GM21381 (cell line): ENCODE results near the gene STRN3.
A peak's percentile ranks its signal among the peaks of the same experiment; 100 is the strongest.

Experiments
- ATAC-seq: cut with Tn5 transposase; IDR thresholded peaks from one replicate; pipeline ENCODE4 v1.9.1; 2021; ENCODE audit warnings: mild to moderate bottlenecking, moderate library complexity; ENCODE audit not compliant: unreplicated experiment

Gene STRN3

DNA sequence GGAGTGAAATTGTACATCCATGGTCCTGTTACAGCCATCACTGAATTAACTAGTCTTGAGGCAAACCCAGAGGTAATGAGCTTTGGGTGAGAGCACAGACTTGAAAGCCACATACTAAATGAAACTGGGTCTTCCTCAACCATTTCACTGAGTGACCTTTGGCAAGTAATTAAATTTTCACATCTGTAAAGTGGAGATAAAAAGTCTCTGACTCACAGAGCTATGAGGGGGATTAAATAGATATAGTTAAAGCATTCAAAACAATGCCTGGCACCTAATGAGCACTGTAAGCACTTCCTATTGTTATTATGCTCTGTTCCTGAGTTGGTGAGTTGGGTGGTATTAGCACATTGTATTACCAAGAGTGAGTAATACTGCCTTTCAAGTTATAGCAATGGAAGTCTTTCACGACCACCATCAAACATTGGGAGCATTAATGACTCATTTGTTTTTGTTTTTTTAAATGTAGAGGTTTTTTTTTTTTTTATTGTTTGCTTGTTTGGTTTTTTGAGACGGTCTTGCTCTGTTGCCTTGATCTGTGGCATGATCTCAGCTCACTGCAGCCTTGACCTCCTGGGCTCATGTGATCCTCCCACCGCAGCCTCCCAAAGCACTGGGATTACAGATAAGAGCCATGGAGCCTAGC lies 12.5 kb upstream of the STRN3 start:
- ATAC-seq, result no peak

DNA sequence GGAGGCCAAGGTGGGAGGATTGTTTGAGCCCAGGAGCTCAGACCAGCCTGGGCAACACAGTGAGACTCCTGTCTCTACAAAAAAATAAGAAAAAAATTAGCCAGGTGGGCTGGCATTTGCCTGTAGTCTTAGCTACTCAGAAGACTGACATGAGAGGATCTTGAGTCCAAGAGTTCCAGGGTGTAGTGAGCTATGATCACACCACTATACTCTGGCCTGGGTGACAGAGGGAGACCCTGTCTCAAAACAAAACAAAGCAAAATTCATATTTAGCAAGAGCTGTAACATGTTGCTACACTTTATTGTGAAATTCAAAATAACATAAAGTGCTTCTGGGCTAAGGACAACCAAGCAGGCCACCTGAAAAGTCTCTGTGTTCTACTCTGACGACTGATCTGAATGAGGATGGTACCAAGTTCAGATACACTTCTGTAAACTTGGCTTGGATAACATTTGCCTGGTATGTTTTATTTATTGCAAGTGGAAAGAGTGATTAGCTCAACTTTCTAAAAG lies 11.6 kb upstream of the STRN3 start:
- ATAC-seq, result no peak

DNA sequence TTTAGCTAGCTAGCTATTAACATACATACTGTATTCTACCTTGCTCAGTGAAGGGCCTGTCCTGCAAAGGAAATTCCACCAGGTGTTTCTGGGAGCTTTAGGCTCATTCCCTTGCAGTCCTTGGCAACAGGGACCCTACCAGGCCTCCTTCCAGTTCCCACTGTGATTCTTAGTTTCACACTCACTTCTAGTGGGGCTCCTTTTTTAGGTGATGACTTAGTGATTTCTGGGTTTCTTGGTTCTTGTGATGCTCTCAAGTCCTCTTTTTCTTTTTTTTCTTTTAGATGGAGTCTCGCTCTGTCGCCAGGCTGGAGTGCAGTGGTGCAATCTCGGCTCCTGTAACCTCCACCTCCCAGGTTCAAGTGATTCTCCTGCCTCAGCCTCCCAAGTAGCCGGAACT lies 10.4 kb upstream of the STRN3 start:
- no peak for ATAC-seq

DNA sequence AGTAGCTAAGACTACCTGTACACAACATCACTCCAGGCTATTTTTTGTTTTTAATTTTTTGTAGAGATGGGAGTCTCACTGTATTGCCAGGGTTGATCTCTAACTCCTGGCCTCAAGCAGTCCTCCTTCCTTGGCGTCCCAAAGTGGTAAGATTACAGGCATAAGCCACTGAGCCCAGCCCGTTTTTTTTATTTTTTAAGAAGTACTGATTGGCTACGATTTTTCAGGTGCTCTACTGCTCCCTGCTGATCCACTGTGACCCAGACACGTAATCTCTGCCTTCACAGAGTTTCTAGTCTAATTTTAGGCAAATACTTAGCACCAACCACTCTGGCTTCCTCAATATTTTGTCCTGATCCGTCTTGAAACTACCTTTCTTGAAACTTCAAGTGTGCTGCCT lies 4.3 kb upstream of the STRN3 start:
- no peak for ATAC-seq

DNA sequence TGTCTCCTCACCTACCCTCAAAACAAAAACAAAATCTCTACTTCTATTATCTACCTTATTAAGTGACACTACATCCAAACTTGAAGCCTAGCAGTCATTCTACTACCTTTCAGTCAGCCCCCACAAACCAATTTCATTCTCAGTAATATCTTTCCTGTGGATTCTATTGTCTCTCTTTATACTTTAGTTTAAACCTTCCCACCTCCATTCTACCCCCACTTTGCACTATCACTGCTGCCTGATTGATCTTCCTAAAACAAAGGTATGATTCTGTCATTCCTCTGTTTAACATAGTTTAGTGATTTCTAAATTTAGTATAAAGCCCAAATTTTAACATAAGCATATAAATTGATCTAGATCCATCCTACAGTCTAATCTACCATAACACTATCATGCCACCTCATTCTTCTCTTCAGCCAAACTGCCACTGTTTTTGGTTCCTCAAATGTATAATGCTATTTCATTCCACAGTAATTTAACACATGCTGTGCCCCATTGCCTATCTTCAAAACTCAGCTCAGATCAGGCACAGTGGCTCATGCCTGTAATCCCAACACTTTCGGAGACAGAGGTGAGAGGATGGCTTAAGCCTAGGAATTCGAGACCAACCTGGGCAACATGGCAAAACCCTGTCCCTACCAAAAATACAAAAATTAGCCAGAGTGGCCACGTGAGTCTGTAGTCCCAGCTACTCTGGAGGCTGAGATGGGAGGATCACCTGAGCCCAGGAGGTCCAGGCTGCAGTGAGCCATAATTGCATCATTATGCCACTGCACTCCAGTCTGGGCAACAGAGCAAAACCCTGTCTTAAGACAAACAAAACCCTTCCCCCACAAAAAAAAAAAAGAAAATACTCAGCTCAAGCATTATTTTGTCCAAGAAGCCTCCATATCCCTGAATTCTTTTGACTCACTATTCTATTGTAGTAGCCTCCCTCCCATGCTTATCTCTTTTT lies 3.1 kb upstream of the STRN3 start:
- no peak for ATAC-seq

DNA sequence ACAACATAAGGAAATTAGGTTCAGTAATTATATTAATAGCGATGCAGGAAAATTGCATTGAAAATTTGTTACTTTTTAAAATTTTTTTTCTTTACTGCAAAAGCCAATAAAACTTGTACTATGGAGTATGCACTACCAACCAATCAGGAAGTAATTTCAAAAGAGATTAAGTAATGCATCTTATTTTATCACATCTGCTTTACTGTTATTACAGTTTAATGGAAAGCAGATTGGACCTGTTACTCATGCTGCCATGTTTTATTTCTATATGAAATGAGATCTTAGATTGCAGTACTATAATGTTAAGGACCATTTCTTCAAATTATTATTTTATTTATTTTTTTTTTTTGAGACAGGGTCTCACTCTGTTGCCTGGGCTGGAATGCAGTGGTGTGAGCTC lies 1.7 kb upstream of the STRN3 start:
- ATAC-seq, result no peak

DNA sequence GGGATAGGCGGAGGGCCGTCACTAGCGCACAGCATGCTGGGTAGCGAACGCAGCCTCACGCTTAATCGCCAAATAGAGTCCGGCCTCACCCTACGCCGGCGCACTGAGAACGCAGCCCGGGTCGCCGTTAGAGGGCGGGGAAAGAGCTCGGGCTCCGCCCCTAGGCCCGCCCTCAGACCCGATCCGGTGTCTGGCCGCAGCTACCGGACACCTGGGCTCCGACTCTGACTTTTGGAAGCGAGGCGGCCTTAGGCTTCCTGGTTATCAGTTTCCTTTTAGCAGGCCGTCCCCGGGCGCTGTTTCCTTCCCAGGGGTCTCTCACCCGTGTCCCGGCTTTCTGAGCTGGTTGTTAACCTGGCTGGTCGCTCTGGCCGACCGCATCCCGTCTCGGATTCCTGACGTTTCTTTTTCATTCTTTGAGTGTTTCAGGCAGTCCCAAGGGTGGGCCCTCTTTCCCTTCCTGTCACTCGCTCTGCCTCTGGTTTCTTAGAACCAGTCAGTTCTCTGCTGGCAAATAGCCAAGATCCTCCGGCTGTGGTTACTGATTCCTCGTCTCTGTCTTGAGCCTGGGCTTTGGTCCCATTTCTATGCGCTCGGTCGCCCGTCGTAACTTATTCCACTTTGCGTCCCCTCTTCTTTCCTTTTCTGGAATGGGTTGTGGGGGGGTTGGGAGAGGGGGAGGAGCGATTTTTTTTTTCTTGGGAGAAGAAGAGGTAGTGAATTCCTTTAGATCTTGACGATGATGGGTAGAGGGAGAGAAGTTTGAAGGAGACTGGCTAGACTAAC lies 464 bp upstream of the STRN3 start:
- ATAC-seq, result peak; percentile 93

DNA sequence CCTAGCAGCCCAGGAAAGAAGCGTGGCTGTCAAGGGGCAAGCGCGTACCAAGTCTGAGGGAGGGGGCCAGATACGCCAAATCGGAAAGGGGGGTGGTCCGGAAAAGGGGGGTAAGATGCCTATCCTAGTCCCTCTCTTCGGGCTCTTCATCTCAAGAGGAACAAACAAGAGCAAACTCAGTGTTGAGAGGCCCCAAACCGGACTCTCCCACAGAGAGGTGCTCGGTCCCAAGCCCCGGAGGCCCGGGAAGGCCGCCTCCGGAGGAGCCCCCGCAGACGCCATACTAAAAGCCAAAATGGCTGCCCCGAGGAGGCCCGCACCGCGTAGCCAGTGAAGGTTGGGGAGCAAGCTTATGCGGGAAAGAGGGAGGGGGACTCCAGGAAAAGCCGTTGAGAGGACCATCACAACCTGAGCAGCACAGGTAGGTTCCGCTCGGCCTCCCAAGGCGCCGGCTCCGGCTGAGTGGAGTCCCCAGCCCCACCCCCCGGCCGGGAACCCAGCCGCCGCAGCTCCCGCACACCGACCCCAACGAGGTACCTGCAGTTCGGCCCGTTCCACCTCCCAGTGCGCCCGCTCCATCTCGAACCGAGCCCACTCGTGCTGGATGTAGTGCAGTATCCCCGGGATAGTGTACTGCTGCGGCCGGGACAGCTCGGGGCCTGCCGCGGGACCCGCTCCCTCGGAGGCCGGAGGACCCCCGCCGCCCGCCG lies 657 bp downstream of the STRN3 start, which contains the start of gene AP4S1:
TSS of gene AP4S1 (plus strand) at position 283 of the 710 bp plus-strand sequence. CDS start 40,548 bp downstream, outside the sequence.
- peak; percentile 14 for ATAC-seq

DNA sequence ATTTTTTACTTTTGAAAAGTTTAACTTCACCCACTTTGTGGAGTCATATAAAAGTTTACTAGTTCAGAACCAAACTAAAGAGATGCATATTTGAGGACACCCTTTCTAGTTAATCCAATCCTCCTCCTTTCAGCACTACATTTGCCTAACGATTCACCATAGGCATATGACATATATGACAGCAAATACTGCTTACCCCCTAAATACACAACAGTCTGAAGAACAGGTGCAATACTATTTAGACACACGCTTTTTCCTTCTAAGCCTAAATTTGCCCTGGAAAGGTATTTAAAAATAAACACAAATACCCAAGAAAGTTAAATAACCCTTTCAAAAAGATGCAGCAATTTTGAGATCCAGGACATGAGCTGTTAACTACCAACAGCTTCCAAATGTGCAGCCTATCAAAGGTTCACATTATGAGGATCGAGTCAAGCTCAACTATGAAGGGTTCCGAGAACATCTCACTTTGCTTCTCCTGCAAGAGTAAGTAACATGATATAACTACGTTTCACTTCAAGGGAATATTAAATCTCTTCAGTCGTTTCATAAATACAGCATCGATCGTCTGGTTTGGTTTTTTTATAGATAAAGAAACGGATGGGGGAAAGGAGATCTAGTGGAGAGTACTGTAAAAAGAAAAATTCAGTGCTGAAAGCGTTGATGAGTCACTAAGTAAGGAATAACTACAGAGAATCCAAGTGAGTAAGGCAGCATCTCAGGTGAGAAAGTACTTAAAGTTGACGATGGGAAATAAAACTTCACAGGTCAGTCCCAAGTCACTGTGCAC lies 1.4 kb downstream of the STRN3 start:
- ATAC-seq, result no peak

DNA sequence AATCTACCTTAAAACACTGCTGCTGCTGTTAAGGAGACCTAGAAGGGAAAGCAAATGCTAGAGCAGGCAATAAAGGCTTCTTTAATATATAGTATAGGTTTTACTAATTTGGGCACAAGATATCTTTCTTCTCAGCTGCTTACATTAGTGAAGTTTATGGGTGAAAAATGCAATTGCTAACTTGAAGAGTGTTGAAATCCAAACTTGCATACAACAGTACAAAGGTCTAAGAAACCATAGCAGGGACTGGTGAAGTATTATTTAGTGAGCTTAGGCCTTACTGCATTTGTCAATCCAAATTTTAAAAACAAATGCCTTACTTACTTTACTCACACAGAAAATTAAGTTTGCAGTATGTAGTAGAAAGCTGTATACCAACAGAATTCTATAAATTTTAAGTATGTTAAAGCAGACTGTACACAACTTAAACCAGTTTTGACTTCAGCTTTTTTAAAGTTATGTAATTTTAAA lies 2.1 kb downstream of the STRN3 start:
- no peak for ATAC-seq

DNA sequence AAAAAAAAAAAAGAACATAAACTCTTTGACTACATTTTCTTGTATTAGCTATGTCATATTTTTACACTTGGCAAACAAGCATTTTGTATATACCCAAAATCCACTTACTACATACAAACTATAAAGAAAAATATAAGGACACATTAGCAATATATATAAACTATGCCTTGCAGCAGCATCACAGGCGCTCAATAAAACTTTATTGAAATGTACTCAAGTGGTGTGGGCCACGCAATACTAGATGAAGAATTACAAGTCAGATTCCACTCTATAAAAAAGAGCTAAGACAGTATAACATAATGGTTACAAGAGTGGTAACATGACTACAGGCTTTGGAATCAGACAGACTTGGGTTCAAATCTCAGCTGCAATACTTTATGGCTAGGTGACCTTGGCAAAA lies 3.8 kb downstream of the STRN3 start:
- ATAC-seq, result no peak

DNA sequence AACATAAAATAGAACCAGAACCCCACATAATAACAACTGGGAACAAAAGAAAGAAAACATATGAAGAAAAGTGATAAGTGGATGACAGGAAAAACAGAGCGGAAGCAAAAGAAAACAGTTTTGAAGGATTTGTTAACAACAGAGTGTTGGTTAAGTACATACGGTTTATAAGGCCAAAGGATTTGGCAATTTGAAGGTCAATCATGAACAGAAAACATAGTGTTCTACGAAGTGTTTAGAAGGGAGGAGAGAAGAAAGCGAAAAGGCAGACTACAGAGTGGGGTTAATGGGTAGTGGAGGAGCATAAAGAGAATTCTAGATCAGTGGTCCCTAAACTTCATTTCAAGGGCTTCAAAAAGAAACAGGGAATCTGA lies 4.6 kb downstream of the STRN3 start:
- no peak for ATAC-seq

DNA sequence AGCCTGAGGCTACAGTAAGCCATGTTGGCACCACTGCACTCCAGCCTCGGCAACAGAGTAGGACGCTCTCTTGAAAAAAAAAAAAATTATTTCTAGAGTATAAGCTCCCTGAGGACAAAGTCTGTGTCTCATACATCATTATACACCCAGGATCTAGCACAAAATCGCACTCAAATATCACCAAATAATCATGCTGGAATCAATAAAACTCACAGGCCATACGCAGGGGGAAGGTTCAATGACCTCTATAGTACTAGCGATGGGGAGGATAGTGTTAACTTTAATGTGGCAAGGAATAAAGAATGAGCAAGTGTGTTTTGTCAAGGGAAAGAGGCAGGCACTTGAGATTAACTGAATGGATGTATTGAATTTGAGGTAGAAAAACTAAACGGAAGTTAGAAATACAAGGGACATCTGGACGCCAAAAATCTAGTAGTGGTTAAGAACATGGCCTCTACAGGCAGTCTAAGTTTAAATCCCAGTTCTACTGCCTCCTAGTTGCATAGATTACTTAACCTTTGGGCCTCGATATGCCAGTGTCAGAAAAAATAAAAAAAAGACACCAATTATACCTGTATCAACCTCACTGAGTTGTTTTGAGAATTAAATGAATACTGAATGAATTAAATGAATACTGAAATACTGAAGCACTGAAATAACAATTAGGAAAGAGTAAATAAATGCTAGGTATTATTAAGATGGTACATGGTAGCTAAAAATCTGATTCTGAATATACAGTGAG lies 5.2 kb downstream of the STRN3 start:
- no peak for ATAC-seq

DNA sequence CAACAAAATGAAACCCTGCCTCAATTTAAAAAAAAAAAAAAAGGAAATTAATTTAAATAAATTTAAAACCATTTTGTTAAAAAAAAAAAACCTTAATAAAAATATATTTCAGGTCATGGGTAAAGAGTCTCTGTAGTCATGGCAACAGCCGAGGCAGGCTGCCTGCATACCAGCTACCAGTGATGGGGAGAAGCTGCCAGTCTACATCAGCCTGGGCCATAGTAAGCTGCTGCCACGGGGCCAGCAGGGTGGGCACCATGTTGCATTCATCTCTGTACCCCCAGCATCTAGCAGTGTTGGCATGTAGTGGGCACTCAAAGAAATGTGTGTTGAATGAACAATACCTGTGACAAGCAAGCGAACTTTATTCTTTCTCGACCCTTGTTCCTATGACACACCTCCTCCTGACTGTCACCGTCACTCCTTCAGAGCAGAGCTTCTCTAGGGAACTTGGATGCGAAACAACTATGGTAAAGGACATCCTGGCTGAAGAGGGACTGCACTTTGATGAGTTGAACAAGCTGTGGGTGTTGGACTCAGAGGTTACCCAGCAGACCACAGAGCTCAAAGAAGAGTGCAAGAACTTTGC lies 8.0 kb downstream of the STRN3 start:
- no peak for ATAC-seq

DNA sequence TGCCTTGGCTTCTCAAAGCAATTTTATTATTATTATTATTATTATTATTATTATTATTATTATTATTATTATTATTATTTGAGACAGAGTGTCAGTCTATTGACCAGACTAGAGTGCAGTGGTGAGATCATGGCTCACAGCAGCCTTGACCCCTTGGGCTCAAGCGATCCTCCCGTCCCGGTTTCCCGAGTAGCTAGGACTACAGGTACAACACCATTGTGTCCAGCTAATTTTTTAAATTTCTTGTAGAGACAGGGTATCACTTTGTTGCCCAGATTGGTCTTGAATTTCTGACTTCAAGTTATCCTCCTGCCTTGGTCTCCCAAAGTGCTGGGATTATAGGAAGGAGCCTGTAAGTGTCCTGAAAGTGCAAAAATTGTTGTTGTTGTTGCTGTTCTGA lies 12.3 kb downstream of the STRN3 start:
- ATAC-seq, result no peak

DNA sequence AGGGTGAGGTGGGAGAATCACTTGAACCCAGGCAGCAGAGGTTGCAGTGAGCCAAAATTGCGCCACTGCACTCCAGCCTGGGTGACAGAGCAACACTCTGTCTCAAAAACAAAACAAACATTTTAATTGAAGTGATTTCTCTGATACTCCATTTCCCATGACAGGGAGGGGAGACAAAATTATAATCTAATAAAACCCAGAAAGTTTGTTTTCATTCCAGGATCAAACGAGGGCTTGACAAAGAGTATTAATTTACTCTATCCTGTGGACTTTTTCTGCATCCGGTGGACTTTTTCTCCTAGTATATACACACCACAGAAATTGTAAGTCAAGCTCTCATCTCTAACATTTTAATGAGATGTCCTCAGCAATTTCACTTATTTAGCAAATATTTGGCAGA lies 15.2 kb downstream of the STRN3 start:
- no peak for ATAC-seq

DNA sequence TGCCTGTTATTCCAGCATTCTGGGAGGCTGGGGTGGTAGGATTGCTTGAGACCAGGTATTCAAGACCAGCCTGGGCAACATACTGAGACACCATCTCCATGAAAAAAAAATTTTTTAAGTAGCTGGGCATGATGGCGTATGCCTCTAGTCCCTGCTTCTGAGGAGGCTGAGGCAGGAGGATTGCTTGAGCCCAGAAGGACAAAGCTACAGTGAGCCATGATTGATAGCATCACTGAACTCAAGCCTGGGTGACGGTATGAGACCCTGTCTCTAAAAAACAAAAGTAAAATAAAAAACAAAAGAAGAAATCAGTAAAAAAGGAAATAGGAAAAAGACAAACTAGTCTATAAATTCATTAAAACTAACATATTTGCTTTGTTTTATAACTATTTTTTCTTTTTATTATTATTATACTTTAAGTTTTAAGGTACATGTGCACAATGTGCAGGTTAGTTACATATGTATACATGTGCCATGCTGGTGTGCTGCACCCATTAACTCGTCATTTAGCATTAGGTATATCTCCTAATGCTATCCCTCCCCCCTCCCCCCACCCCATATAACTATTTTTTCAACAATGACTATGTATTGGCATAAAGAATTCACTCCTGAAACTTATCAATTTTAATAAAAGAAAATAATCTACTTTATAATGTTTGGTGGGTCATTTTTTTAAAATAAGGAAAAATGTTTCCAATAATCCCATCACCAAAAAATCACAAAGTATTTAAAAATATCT lies 16.2 kb downstream of the STRN3 start:
- no peak for ATAC-seq

DNA sequence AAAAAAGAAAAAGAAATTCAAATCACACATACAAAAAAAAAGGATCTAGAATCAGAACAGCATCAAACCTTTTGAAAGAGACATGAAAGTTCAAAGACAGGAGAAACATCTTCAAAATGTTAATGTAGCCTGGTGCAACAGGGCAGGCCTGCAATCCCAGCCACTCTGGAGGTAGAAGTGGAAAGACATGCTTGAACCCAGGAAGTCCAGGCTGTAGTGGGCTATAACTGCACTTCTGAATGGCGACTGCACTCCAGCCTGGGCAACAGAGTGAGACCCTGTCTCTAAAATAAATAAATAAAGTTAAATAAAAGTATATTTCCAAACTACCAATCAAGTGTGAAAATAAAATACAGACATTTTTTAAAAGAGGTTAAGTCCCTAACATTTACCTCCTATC lies 19.5 kb downstream of the STRN3 start:
- no peak for ATAC-seq
